Right renal cortex interstitium (tissue), 3 donors: ENCODE data around the gene OR2T8. TPM values are rescaled to one million over a fixed set of nuclear protein-coding genes. Genes with fewer than 3 reads are reported as not detected.
A peak's percentile ranks its signal among the peaks of the same experiment; 100 is the strongest.

Experiments
- DNase-seq, 3 donors: peaks; one replicate each; pipeline ENCODE4 v3.0.0-alpha.2; 2013; ENCODE audit warnings: low read depth in 3 of 3, low spot score in 2 of 3
- polyA plus RNA-seq, 3 donors: library from polyadenylated mRNA; unstranded; fragments of 120-200 nt; gene quantifications; one replicate each; pipeline ENCODE4 v1.2.1, GENCODE V29; 2013; ENCODE audit not compliant: insufficient read length in 3 of 3

Gene OR2T8
- polyA plus RNA-seq = not detected

- no peak for DNase-seq
These were observed at the start of gene OR2T8 for GRCh38 chr1:247919952-247920351. Gene OR2T8 (plus strand): TSS chr1:247920252. CDS start chr1:247921018, 766 bp downstream.

- DNase-seq = no peak
These were observed 36.7 kb upstream of the OR2T8 start for GRCh38 chr1:247883346-247883745.

GRCh38 chr1:247884797-247885413 lies 35.1 kb upstream of the OR2T8 start:
- no peak for DNase-seq

GRCh38 chr1:247895163-247895637 lies 24.9 kb upstream of the OR2T8 start, which contains the start of gene OR2W3:
Gene OR2W3 (plus strand): TSS chr1:247895587. CDS start chr1:247895587, 0 bp downstream.
- DNase-seq = no peak

- no peak for DNase-seq
These were observed 24.1 kb upstream of the OR2T8 start for GRCh38 chr1:247895976-247896375.

GRCh38 chr1:247904122-247904521 lies 15.9 kb upstream of the OR2T8 start:
- no peak for DNase-seq

- DNase-seq = no peak
These were observed 14.9 kb upstream of the OR2T8 start for GRCh38 chr1:247905181-247905580.

GRCh38 chr1:247905910-247906503 lies 14.0 kb upstream of the OR2T8 start:
- no peak for DNase-seq

- DNase-seq = no peak
These were observed 13.5 kb upstream of the OR2T8 start for GRCh38 chr1:247906504-247907047.

- DNase-seq = no peak
These were observed 11.3 kb upstream of the OR2T8 start for GRCh38 chr1:247908766-247909165.

- DNase-seq = no peak
These were observed 6.3 kb upstream of the OR2T8 start for GRCh38 chr1:247913786-247914185.

- no peak for DNase-seq
These were observed 5.0 kb upstream of the OR2T8 start for GRCh38 chr1:247914941-247915662.

GRCh38 chr1:247923941-247924340 lies 3.9 kb downstream of the OR2T8 start:
- no peak for DNase-seq

- no peak for DNase-seq
These were observed 4.8 kb downstream of the OR2T8 start, which contains the start of gene OR2AJ1 for GRCh38 chr1:247924868-247925267. Gene OR2AJ1 (plus strand): TSS chr1:247924889. CDS start chr1:247933769, 8,880 bp downstream.

GRCh38 chr1:247933989-247934388 lies 13.9 kb downstream of the OR2T8 start:
- no peak for DNase-seq

- no peak for DNase-seq
These were observed 15.7 kb downstream of the OR2T8 start for GRCh38 chr1:247935781-247936180.

- DNase-seq = no peak
These were observed 16.4 kb downstream of the OR2T8 start for GRCh38 chr1:247936415-247936814.

GRCh38 chr1:247936965-247937734 lies 17.1 kb downstream of the OR2T8 start:
- peak; percentile 3 to 23 (median 9) for DNase-seq

- no peak for DNase-seq
These were observed 22.6 kb downstream of the OR2T8 start for GRCh38 chr1:247942624-247943023.

- DNase-seq = no peak
These were observed 28.5 kb downstream of the OR2T8 start, which contains the start of gene OR2L8 for GRCh38 chr1:247948558-247948957. Gene OR2L8 (plus strand): TSS chr1:247948858. CDS start chr1:247948858, 0 bp downstream.
